SK-N-SH (cell line): ENCODE data around the gene PIAS2. TPM values are rescaled to one million over a fixed set of nuclear protein-coding genes. Genes with fewer than 3 reads are reported as not detected.

ENCODE experiments used
- CTCF ChIA-PET: fragments of 300-600, 350-600 bp; formaldehyde crosslinking; extraction: SDS; loops from one replicate; lab custom pipeline; 2021; lab: Yijun Ruan, JAX
- POLR2A ChIA-PET: fragments of 350-600 bp; sonication (Branson Sonifier 250); formaldehyde crosslinking; extraction: SDS; loops from one replicate; lab custom pipeline; 2020; ENCODE audit warnings: antibody characterized with exemption, inconsistent platforms; lab: Yijun Ruan, JAX
- DNase-seq: peaks from one replicate; pipeline ENCODE4 v3.0.0; 2012
- H2AFZ ChIP-seq: fragments of 200-600 bp; sonication (generic); 2 replicates; pipeline ENCODE4 v1.8.1; 2016; ENCODE audit warnings: antibody characterized with exemption, mild to moderate bottlenecking, low read depth
- H3F3A ChIP-seq: fragments of 200-600 bp; sonication (generic); replicated peaks from 2 replicates; pipeline ENCODE3; 2016; ENCODE audit warnings: antibody characterized with exemption, mild to moderate bottlenecking; ENCODE audit not compliant: insufficient read depth
- H3K27ac ChIP-seq, 2 experiments: fragments of 200-500 bp in 1 of 2; fragments of 200-600 bp in 1 of 2; sonication (Bioruptor generic) in 1 of 2; sonication (generic), shearing (Covaris generic) in 1 of 2; 2 replicates each; pipeline versions ENCODE4 v1.5.1 to v1.6.1; 2014 to 2016; ENCODE audit warnings: low read depth in 2 of 2, inconsistent platforms in 1 of 2, low read length in 1 of 2, mild to moderate bottlenecking in 1 of 2, mixed read lengths in 1 of 2
- H3K27me3 ChIP-seq: fragments of 200-600 bp; sonication (generic), shearing (Covaris generic); 2 replicates; pipeline ENCODE4 v1.6.1; 2016; ENCODE audit warnings: mixed run types; ENCODE audit not compliant: insufficient read depth
- H3K36me3 ChIP-seq, 2 experiments: fragments of 200-500 bp in 1 of 2; fragments of 200-600 bp in 1 of 2; sonication (Bioruptor generic) in 1 of 2; sonication (generic) in 1 of 2; replicated peaks in 1 of 2; 2 replicates each; pipeline versions ENCODE3 to v1.5.1; 2014 to 2016; ENCODE audit warnings: low read length in 1 of 2, mild to moderate bottlenecking in 1 of 2; ENCODE audit not compliant: insufficient read depth in 2 of 2, control insufficient read depth in 1 of 2
- H3K4me1 ChIP-seq, 2 experiments: fragments of 200-500 bp in 1 of 2; fragments of 200-600 bp in 1 of 2; sonication (Bioruptor generic) in 1 of 2; sonication (generic), shearing (Covaris generic) in 1 of 2; 2 replicates each; pipeline versions ENCODE4 v1.5.1 to v1.6.1; 2014 to 2016; ENCODE audit warnings: low read depth in 1 of 2, low read length in 1 of 2, mixed run types in 1 of 2; ENCODE audit not compliant: insufficient read depth in 2 of 2, control insufficient read depth in 1 of 2
- H3K4me2 ChIP-seq: fragments of 200-600 bp; sonication (generic), shearing (Covaris generic); 2 replicates; pipeline ENCODE4 v1.6.1; 2017; ENCODE audit warnings: mixed run types
- H3K4me3 ChIP-seq, 2 experiments: fragments of 200-500 bp in 1 of 2; fragments of 200-600 bp in 1 of 2; sonication (Bioruptor generic) in 1 of 2; sonication (generic), shearing (Covaris generic) in 1 of 2; 2 replicates each; pipeline versions ENCODE4 v1.5.1 to v1.8.1; 2014 to 2016; ENCODE audit warnings: low read depth in 2 of 2, inconsistent platforms in 1 of 2, low read length in 1 of 2, mild to moderate bottlenecking in 1 of 2, mixed read lengths in 1 of 2, moderate library complexity in 1 of 2
- H3K79me2 ChIP-seq: fragments of 200-600 bp; sonication (generic); 2 replicates; pipeline ENCODE4 v1.8.1; 2017; ENCODE audit warnings: mild to moderate bottlenecking; ENCODE audit not compliant: insufficient read depth
- H3K9ac ChIP-seq: fragments of 200-600 bp; sonication (generic); 2 replicates; pipeline ENCODE4 v1.6.1; 2017; ENCODE audit warnings: mixed run types
- H3K9me2 ChIP-seq: fragments of 200-600 bp; sonication (generic); 2 replicates; pipeline ENCODE4 v1.6.1; 2017; ENCODE audit warnings: mixed run types
- H3K9me3 ChIP-seq: fragments of 200-600 bp; sonication (generic); 2 replicates; pipeline ENCODE4 v1.6.1; 2017; ENCODE audit warnings: mixed run types, mild to moderate bottlenecking, moderate library complexity
- H4K20me1 ChIP-seq: fragments of 200-600 bp; sonication (generic); 2 replicates; pipeline ENCODE4 v1.6.1; 2017; ENCODE audit warnings: mild to moderate bottlenecking, mixed run types; ENCODE audit not compliant: insufficient read depth
- CHD2 ChIP-seq: fragments of 150-350 bp; IDR thresholded peaks from 2 replicates; pipeline ENCODE4 v1.6.1; 2018; ENCODE audit warnings: low read length; ENCODE audit not compliant: partially characterized antibody
- EP300 ChIP-seq, 2 experiments: IDR thresholded peaks; 2 replicates each; pipeline versions ENCODE4 v1.4.0 to v1.6.1; 2012; ENCODE audit warnings: borderline replicate concordance in 1 of 2, low read depth in 1 of 2, low read length in 1 of 2
- EZH2phosphoT487 ChIP-seq: fragments of 200-600 bp; sonication (generic); IDR thresholded peaks from 2 replicates; pipeline ENCODE4 v1.6.1; 2017; ENCODE audit warnings: low read depth, mixed run types, mild to moderate bottlenecking, antibody characterized with exemption, moderate library complexity, borderline replicate concordance
- FOSL2 ChIP-seq: IDR thresholded peaks from 2 replicates; pipeline ENCODE4 v1.4.0; 2012; ENCODE audit warnings: low read depth, mild to moderate bottlenecking, moderate library complexity, borderline replicate concordance
- FOXM1 ChIP-seq: IDR thresholded peaks from 2 replicates; pipeline ENCODE4 v1.4.0; 2012; ENCODE audit warnings: low read depth, mild to moderate bottlenecking
- GATA2 ChIP-seq: sonication (generic); formaldehyde crosslinking; IDR thresholded peaks from 2 replicates; pipeline ENCODE4 v1.5.0; 2020; ENCODE audit warnings: mild to moderate bottlenecking, missing genetic modification reagents
- JUND ChIP-seq: IDR thresholded peaks from 2 replicates; pipeline ENCODE4 v1.4.0; 2012
- MXI1 ChIP-seq: IDR thresholded peaks from 2 replicates; pipeline ENCODE4 v1.6.1; 2012; ENCODE audit warnings: mild to moderate bottlenecking, low read depth, low read length, improper control_type of control experiment
- NFIC ChIP-seq: IDR thresholded peaks from 2 replicates; pipeline ENCODE4 v1.4.0; 2012; ENCODE audit warnings: borderline replicate concordance
- NRF1 ChIP-seq: IDR thresholded peaks from 2 replicates; pipeline ENCODE4 v1.6.1; 2012; ENCODE audit warnings: low read depth, mild to moderate bottlenecking, low read length
- POLR2AphosphoS5 ChIP-seq: IDR thresholded peaks from 2 replicates; pipeline ENCODE4 v1.6.1; 2012; ENCODE audit warnings: low read depth, low read length
- RAD21 ChIP-seq: IDR thresholded peaks from 2 replicates; pipeline ENCODE4 v1.6.1; 2012; ENCODE audit warnings: mild to moderate bottlenecking, low read length
- SIN3A ChIP-seq: IDR thresholded peaks from 2 replicates; pipeline ENCODE4 v1.6.1; 2012; ENCODE audit warnings: low read depth, mild to moderate bottlenecking, low read length, moderate library complexity, borderline replicate concordance
- SMC3 ChIP-seq: IDR thresholded peaks from 2 replicates; pipeline ENCODE4 v1.6.1; 2012; ENCODE audit warnings: low read depth, low read length, improper control_type of control experiment
- TEAD4 ChIP-seq: IDR thresholded peaks from 2 replicates; pipeline ENCODE4 v1.4.0; 2012; ENCODE audit warnings: mild to moderate bottlenecking, borderline replicate concordance; ENCODE audit not compliant: insufficient read depth
- USF1 ChIP-seq: IDR thresholded peaks from 2 replicates; pipeline ENCODE4 v1.4.0; 2012; ENCODE audit warnings: low read depth, borderline replicate concordance
- WGBS: methylation state at CpG from one replicate; pipeline ENCODE4 v1.1.6; 2017; ENCODE audit warnings: low lambda C conversion rate; 5-methylcytosine and 5-hydroxymethylcytosine counted together
- polyA plus RNA-seq, 3 experiments: library from polyadenylated mRNA; depleted of rRNA; stranded (reverse); fragments of >200 nt; gene quantifications; 2 replicates each; pipeline ENCODE4 v1.2.3, GENCODE V29; 2012
- TF ChIP-seq, protein P1 (sequence below): IDR thresholded peaks from 2 replicates; pipeline ENCODE4 v1.6.1; 2012; ENCODE audit warnings: mild to moderate bottlenecking, low read depth, low read length, moderate library complexity
- TF ChIP-seq, protein P2 (sequence below): IDR thresholded peaks from 2 replicates; pipeline ENCODE4; 2012
- TF ChIP-seq, protein P3 (sequence below): fragments of 150-350 bp; IDR thresholded peaks from 2 replicates; pipeline ENCODE4 v1.6.1; 2017; ENCODE audit warnings: antibody characterized with exemption, low read length, low read depth, borderline replicate concordance
- TF ChIP-seq, protein P4 (sequence below): fragments of 200-600 bp; sonication (generic); IDR thresholded peaks from 2 replicates; pipeline ENCODE4 v1.6.1; 2017; ENCODE audit warnings: antibody characterized with exemption, mild to moderate bottlenecking, moderate library complexity

PIAS2 gene
- polyA plus RNA-seq, 1 of the 3 experiments (the other 2 are of a cell fraction): 9.0 TPM

DNA sequence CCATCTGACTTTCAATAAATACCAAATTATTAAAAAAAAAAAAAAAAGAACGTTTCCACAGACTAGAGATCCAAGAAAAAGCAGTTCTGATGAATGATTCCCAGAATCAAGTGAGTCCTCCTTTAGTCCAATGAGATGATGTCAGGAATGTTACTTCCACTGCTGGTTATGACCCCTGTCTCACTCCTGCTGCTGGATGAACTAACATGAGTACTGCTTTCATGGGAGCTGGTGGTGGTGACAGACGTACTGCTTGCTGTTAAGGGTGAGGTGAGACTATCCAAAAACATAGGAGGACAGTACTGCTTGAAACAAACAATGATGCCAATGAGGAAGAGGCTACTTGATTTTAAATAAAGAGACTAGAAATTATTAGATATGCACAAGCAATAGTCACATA lies 105.0 kb downstream of the PIAS2 start:
- Histone ChIP-seq H3K9me2 (no peaks in the 10 kb centered on the region), H4K20me1 (no peaks in the 10 kb centered on the region), H3K4me2 (no peak overlapping the region), H3K27me3 (no peaks in the 10 kb centered on the region), H3K4me3 (no peak overlapping the region), H3K4me1 (no peaks in the 10 kb centered on the region), H3K27ac (no peak overlapping the region), H3K36me3 (peaks cover 13 to 18% of the 10 kb centered on the region in 2 experiments), H3F3A (peaks cover 6% of the 10 kb centered on the region), H2AFZ (no peak overlapping the region), H3K9me3 (no peaks in the 10 kb centered on the region), H3K79me2 (no peaks in the 10 kb centered on the region), H3K9ac (no peak overlapping the region)
- no peak for TF ChIP-seq SIN3A
- no peak for TF ChIP-seq USF1
- TF ChIP-seq, protein P1, sequence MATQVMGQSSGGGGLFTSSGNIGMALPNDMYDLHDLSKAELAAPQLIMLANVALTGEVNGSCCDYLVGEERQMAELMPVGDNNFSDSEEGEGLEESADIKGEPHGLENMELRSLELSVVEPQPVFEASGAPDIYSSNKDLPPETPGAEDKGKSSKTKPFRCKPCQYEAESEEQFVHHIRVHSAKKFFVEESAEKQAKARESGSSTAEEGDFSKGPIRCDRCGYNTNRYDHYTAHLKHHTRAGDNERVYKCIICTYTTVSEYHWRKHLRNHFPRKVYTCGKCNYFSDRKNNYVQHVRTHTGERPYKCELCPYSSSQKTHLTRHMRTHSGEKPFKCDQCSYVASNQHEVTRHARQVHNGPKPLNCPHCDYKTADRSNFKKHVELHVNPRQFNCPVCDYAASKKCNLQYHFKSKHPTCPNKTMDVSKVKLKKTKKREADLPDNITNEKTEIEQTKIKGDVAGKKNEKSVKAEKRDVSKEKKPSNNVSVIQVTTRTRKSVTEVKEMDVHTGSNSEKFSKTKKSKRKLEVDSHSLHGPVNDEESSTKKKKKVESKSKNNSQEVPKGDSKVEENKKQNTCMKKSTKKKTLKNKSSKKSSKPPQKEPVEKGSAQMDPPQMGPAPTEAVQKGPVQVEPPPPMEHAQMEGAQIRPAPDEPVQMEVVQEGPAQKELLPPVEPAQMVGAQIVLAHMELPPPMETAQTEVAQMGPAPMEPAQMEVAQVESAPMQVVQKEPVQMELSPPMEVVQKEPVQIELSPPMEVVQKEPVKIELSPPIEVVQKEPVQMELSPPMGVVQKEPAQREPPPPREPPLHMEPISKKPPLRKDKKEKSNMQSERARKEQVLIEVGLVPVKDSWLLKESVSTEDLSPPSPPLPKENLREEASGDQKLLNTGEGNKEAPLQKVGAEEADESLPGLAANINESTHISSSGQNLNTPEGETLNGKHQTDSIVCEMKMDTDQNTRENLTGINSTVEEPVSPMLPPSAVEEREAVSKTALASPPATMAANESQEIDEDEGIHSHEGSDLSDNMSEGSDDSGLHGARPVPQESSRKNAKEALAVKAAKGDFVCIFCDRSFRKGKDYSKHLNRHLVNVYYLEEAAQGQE: no peak
- TF ChIP-seq JUND: no peak
- no peak for TF ChIP-seq EP300 (IDR thresholded peaks at IDR 0.05; ENCODE audit: borderline replicate concordance in 1 of 2, low read depth in 1 of 2, low read length in 1 of 2)
- TF ChIP-seq TEAD4: no peak
- TF ChIP-seq FOXM1: no peak
- TF ChIP-seq, protein P2, sequence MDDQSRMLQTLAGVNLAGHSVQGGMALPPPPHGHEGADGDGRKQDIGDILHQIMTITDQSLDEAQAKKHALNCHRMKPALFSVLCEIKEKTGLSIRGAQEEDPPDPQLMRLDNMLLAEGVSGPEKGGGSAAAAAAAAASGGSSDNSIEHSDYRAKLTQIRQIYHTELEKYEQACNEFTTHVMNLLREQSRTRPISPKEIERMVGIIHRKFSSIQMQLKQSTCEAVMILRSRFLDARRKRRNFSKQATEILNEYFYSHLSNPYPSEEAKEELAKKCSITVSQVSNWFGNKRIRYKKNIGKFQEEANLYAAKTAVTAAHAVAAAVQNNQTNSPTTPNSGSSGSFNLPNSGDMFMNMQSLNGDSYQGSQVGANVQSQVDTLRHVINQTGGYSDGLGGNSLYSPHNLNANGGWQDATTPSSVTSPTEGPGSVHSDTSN: no peak
- no peak for TF ChIP-seq POLR2AphosphoS5
- TF ChIP-seq SMC3: no peak
- no peak for TF ChIP-seq EZH2phosphoT487
- TF ChIP-seq, protein P3, sequence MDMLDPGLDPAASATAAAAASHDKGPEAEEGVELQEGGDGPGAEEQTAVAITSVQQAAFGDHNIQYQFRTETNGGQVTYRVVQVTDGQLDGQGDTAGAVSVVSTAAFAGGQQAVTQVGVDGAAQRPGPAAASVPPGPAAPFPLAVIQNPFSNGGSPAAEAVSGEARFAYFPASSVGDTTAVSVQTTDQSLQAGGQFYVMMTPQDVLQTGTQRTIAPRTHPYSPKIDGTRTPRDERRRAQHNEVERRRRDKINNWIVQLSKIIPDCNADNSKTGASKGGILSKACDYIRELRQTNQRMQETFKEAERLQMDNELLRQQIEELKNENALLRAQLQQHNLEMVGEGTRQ: no peak
- no peak for TF ChIP-seq MXI1
- TF ChIP-seq NFIC: no peak
- TF ChIP-seq RAD21: no peak
- TF ChIP-seq, protein P4, sequence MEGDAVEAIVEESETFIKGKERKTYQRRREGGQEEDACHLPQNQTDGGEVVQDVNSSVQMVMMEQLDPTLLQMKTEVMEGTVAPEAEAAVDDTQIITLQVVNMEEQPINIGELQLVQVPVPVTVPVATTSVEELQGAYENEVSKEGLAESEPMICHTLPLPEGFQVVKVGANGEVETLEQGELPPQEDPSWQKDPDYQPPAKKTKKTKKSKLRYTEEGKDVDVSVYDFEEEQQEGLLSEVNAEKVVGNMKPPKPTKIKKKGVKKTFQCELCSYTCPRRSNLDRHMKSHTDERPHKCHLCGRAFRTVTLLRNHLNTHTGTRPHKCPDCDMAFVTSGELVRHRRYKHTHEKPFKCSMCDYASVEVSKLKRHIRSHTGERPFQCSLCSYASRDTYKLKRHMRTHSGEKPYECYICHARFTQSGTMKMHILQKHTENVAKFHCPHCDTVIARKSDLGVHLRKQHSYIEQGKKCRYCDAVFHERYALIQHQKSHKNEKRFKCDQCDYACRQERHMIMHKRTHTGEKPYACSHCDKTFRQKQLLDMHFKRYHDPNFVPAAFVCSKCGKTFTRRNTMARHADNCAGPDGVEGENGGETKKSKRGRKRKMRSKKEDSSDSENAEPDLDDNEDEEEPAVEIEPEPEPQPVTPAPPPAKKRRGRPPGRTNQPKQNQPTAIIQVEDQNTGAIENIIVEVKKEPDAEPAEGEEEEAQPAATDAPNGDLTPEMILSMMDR: no peak
- no peak for TF ChIP-seq FOSL2
- no peak for TF ChIP-seq NRF1
- TF ChIP-seq GATA2 (CRISPR knock-in tag): no peak
- TF ChIP-seq CHD2: no peak
- DNase-seq: no peak
- 95% methylated on average over 2 of the region's 2 CpGs for WGBS
- CTCF ChIA-PET: no interaction called here
- POLR2A ChIA-PET: no interaction called here
